D721Med (cell line): Measurements from ENCODE around the gene KCNAB1.

ENCODE experiments used
- DNase-seq: peaks from one replicate; pipeline ENCODE4 v3.0.0; 2011; ENCODE audit warnings: low spot score; ENCODE audit not compliant: insufficient read length
- FAIRE-seq: peaks from 2 replicates; lab custom pipeline; 2011; peaks lifted over from hg19 to GRCh38; lab: Jason Lieb, UNC
- CTCF ChIP-seq: IDR thresholded peaks from 2 replicates; pipeline ENCODE4 v1.5.1; 2012; ENCODE audit warnings: mild to moderate bottlenecking, control low read depth; ENCODE audit not compliant: insufficient read depth; ENCODE audit errors: missing control alignments

KCNAB1 gene

GRCh38 chr3:156582532-156583183, 462.3 kb downstream of the KCNAB1 start:
- FAIRE-seq, result no peak
- TF ChIP-seq CTCF, result no peak

DNA sequence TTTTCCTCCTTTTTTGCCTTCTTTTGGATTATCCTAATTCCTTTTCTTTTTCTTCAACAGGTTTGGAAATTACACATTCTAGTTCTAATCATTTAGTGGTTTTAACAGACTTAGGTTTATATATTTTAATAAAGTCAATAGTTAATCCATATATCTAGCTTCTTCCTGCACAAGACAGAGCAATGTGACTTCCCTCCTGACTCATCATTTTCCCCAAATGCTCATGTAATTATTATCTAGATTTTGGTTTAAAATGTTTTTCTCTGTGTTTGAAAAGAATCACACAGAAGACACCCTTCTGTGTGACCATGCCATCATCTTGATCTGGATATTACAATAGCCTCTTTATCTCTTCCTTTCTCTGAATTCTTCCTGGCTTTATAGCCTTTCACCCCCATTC, 463.1 kb downstream of the KCNAB1 start:
- FAIRE-seq (no peak), DNase-seq (no peak)

More at GRCh38 chr3:156582532-156583183, 462.3 kb downstream of the KCNAB1 start:
- DNase-seq, result no peak

GRCh38 chr3:156586905-156587759, 466.8 kb downstream of the KCNAB1 start:
- FAIRE-seq (no peak), DNase-seq (no peak)
- no peak for TF ChIP-seq CTCF

More for the DNA sequence above, 463.1 kb downstream of the KCNAB1 start:
- no peak for TF ChIP-seq CTCF

DNA sequence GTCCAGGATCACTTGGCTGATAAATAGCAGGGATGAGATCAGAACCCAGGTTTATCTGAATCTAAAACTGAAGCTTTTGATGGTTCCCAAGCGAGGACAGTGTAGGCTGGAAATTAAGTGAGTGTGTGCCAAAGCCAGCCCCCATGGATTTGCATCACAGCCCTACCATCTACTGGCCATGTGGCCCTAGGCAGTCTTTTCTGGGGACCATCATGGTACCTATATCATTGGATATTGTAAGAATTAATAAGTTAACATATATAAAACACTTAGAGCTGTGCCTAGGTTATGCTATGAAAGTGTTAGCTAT, 467.3 kb downstream of the KCNAB1 start:
- DNase-seq (no peak), FAIRE-seq (no peak)
- TF ChIP-seq CTCF, result no peak
